H1 (cell line): Measurements from ENCODE around the gene KIAA0319L. TPM values are rescaled to one million over a fixed set of nuclear protein-coding genes. Genes with fewer than 3 reads are reported as not detected.

Source experiments
- CTCF ChIA-PET: fragments of 300-600 bp; sonication (Branson Sonifier 250); formaldehyde crosslinking; loops from one replicate; lab custom pipeline; 2021; ENCODE audit not compliant: partially characterized antibody; lab: Charles Lee
- POLR2A ChIA-PET: fragments of 300-600 bp; sonication (Branson Sonifier 250); formaldehyde crosslinking; loops from one replicate; lab custom pipeline; 2021; ENCODE audit warnings: inconsistent platforms; ENCODE audit not compliant: partially characterized antibody; lab: Charles Lee
- DNase-seq, 2 experiments: peaks; one replicate each; pipeline versions ENCODE4 v3.0.0 to v3.0.0-alpha.2; 2010 to 2022; ENCODE audit warnings: low spot score in 2 of 2, low read depth in 1 of 2, mixed read lengths in 1 of 2
- FAIRE-seq: peaks from 2 replicates; lab custom pipeline; 2011; peaks lifted over from hg19 to GRCh38; lab: Jason Lieb, UNC
- H2AFZ ChIP-seq: 2 replicates; pipeline ENCODE4 v1.8.1; 2012; ENCODE audit warnings: low read length, inconsistent platforms
- H2AK5ac ChIP-seq: 2 replicates; pipeline ENCODE4 v1.6.1; 2013; ENCODE audit warnings: low read depth, low read length
- H2BK120ac ChIP-seq: replicated peaks from 2 replicates; pipeline ENCODE3; 2013; ENCODE audit warnings: low read depth, low read length, inconsistent platforms
- H2BK12ac ChIP-seq: 2 replicates; pipeline ENCODE4 v1.6.1; 2013; ENCODE audit warnings: low read depth, low read length
- H2BK15ac ChIP-seq: 2 replicates; pipeline ENCODE4 v1.6.1; 2013; ENCODE audit warnings: low read length
- H2BK20ac ChIP-seq: 2 replicates; pipeline ENCODE4 v1.6.1; 2013; ENCODE audit warnings: low read length
- H2BK5ac ChIP-seq: 2 replicates; pipeline ENCODE4 v1.6.1; 2013; ENCODE audit warnings: low read depth, low read length
- H3K14ac ChIP-seq: 2 replicates; pipeline ENCODE4 v1.6.1; 2013; ENCODE audit warnings: inconsistent platforms; ENCODE audit not compliant: insufficient read length
- H3K18ac ChIP-seq: 2 replicates; pipeline ENCODE4 v1.6.1; 2013; ENCODE audit warnings: low read length; ENCODE audit errors: extremely low read depth
- H3K23ac ChIP-seq: 2 replicates; pipeline ENCODE4 v1.6.1; 2013; ENCODE audit warnings: inconsistent platforms; ENCODE audit not compliant: insufficient read length
- H3K23me2 ChIP-seq: 2 replicates; pipeline ENCODE4 v1.6.1; 2013; ENCODE audit warnings: low read depth, low read length
- H3K27ac ChIP-seq: 2 replicates; pipeline ENCODE4 v1.6.1; 2011; ENCODE audit warnings: low read depth, low read length, inconsistent platforms
- H3K27me3 ChIP-seq, 4 experiments: replicated peaks in 1 of 4; 1 replicate in 1 of 4; 2 replicates in 3 of 4; pipeline versions ENCODE4 v1.6.1 to v1.8.1; 2011 to 2013; ENCODE audit warnings: low read length in 3 of 4, mild to moderate bottlenecking in 3 of 4, inconsistent platforms in 2 of 4, mixed read lengths in 2 of 4, moderate library complexity in 1 of 4; ENCODE audit not compliant: control insufficient read depth in 3 of 4, insufficient read depth in 3 of 4; ENCODE audit errors: extremely low read depth in 1 of 4
- H3K36me3 ChIP-seq, 4 experiments: 2 replicates each; pipeline versions ENCODE4 v1.6.1 to v1.8.1; 2011 to 2013; ENCODE audit warnings: mild to moderate bottlenecking in 4 of 4, low read length in 3 of 4, moderate library complexity in 2 of 4, control low read depth in 1 of 4, inconsistent platforms in 1 of 4; ENCODE audit not compliant: insufficient read depth in 4 of 4, control insufficient read depth in 2 of 4
- H3K4ac ChIP-seq: replicated peaks from 2 replicates; pipeline ENCODE3; 2013; ENCODE audit warnings: low read length, low read depth, mixed read lengths, inconsistent platforms; ENCODE audit not compliant: insufficient read length
- H3K4me1 ChIP-seq, 4 experiments: replicated peaks in 1 of 4; 1 replicate in 1 of 4; 2 replicates in 3 of 4; pipeline versions ENCODE4 v1.6.1 to v1.8.1; 2011 to 2013; ENCODE audit warnings: low read length in 3 of 4, inconsistent platforms in 2 of 4, mixed read lengths in 1 of 4; ENCODE audit not compliant: insufficient read depth in 4 of 4, control insufficient read depth in 3 of 4
- H3K4me2 ChIP-seq, 2 experiments: 2 replicates each; pipeline versions ENCODE4 v1.6.1 to v1.8.1; 2011 to 2013; ENCODE audit warnings: low read depth in 2 of 2, low read length in 2 of 2, control low read depth in 1 of 2, inconsistent platforms in 1 of 2, mild to moderate bottlenecking in 1 of 2; ENCODE audit not compliant: insufficient read depth in 1 of 2
- H3K4me3 ChIP-seq, 4 experiments: fragments of 200-600, 300-600 bp in 1 of 4; sonication (generic), shearing (Covaris generic), sonication (Bioruptor Twin) in 1 of 4; 2 replicates each; pipeline versions ENCODE4 v1.5.1 to v1.8.1; 2011 to 2016; ENCODE audit warnings: low read length in 4 of 4, low read depth in 3 of 4, control low read depth in 2 of 4, inconsistent platforms in 2 of 4, mild to moderate bottlenecking in 2 of 4, mixed read lengths in 1 of 4, moderate library complexity in 1 of 4; ENCODE audit not compliant: insufficient read depth in 2 of 4; ENCODE audit errors: extremely low read depth in 1 of 4
- H3K56ac ChIP-seq: replicated peaks from 2 replicates; pipeline ENCODE3; 2013; ENCODE audit warnings: low read depth, mild to moderate bottlenecking, mixed read lengths, low read length, inconsistent platforms; ENCODE audit not compliant: insufficient read length
- H3K79me1 ChIP-seq: 2 replicates; pipeline ENCODE4 v1.6.1; 2013; ENCODE audit warnings: low read depth, low read length, control low read depth
- H3K79me2 ChIP-seq, 2 experiments: 2 replicates each; pipeline versions ENCODE4 v1.6.1 to v1.8.1; 2012 to 2013; ENCODE audit warnings: low read length in 2 of 2, mild to moderate bottlenecking in 2 of 2, inconsistent platforms in 1 of 2; ENCODE audit not compliant: insufficient read depth in 2 of 2, control insufficient read depth in 1 of 2
- H3K9ac ChIP-seq, 4 experiments: replicated peaks in 1 of 4; 1 replicate in 1 of 4; 2 replicates in 3 of 4; pipeline versions ENCODE4 v1.6.1 to v1.8.1; 2011 to 2013; ENCODE audit warnings: low read depth in 3 of 4, low read length in 3 of 4, control low read depth in 2 of 4, mild to moderate bottlenecking in 2 of 4, moderate library complexity in 2 of 4, inconsistent platforms in 1 of 4; ENCODE audit errors: extremely low read depth in 1 of 4
- H3K9me3 ChIP-seq, 2 experiments: 2 replicates each; pipeline versions ENCODE4 v1.6.1 to v1.8.1; 2012 to 2013; ENCODE audit warnings: mild to moderate bottlenecking in 2 of 2, moderate library complexity in 2 of 2, control low read depth in 1 of 2, inconsistent platforms in 1 of 2, low read depth in 1 of 2, low read length in 1 of 2, mixed read lengths in 1 of 2; ENCODE audit not compliant: insufficient read depth in 2 of 2
- H4K20me1 ChIP-seq, 2 experiments: replicated peaks in 1 of 2; 2 replicates each; pipeline versions ENCODE3 to v1.8.1; 2011 to 2013; ENCODE audit warnings: inconsistent platforms in 2 of 2, low read length in 2 of 2, mild to moderate bottlenecking in 1 of 2; ENCODE audit not compliant: insufficient read depth in 2 of 2, control insufficient read depth in 1 of 2
- H4K5ac ChIP-seq: 2 replicates; pipeline ENCODE4 v1.6.1; 2013; ENCODE audit warnings: low read length, low read depth, mixed read lengths, inconsistent platforms; ENCODE audit not compliant: insufficient read length
- H4K8ac ChIP-seq: 2 replicates; pipeline ENCODE4 v1.8.0; 2013; ENCODE audit warnings: mild to moderate bottlenecking, moderate library complexity, low read length, inconsistent platforms; ENCODE audit not compliant: insufficient read depth; ENCODE audit errors: extremely low read depth
- H4K91ac ChIP-seq: replicated peaks from 2 replicates; pipeline ENCODE3; 2013; ENCODE audit warnings: low read length, mixed read lengths, inconsistent platforms; ENCODE audit not compliant: insufficient read length
- ATF2 ChIP-seq: IDR thresholded peaks from 2 replicates; pipeline ENCODE4 v1.6.1; 2012; ENCODE audit warnings: low read length, inconsistent platforms
- CHD1 ChIP-seq: IDR thresholded peaks from 2 replicates; pipeline ENCODE4 v1.6.1; 2012; ENCODE audit warnings: low read depth, low read length, improper control_type of control experiment
- CTBP2 ChIP-seq: IDR thresholded peaks from 2 replicates; pipeline ENCODE4 v1.7.0; 2011; ENCODE audit warnings: borderline replicate concordance, mild to moderate bottlenecking, moderate library complexity, mixed read lengths, low read length; ENCODE audit not compliant: insufficient read depth, insufficient read length
- SP1 ChIP-seq: IDR thresholded peaks from 2 replicates; pipeline ENCODE4 v1.6.1; 2011; ENCODE audit warnings: low read depth, low read length
- SUZ12 ChIP-seq: fragments of 200-600 bp; sonication (generic); IDR thresholded peaks from 2 replicates; pipeline ENCODE4 v1.6.1; 2012; ENCODE audit warnings: mild to moderate bottlenecking, inconsistent platforms, low read length, moderate library complexity, mixed read lengths
- WGBS, 2 experiments: shearing (Covaris generic) in 1 of 2; methylation state at CpG; one replicate each; pipeline versions ENCODE4 v1.1.6 to v1.1.7; 2013 to 2015; ENCODE audit warnings: low lambda C conversion rate in 2 of 2, mixed read lengths in 2 of 2, inconsistent platforms in 1 of 2, low coverage in 1 of 2, missing lambda C conversion rate in 1 of 2; ENCODE audit not compliant: insufficient replicate concordance in 2 of 2, insufficient coverage in 1 of 2, insufficient read length in 1 of 2; ENCODE audit errors: extremely low coverage in 1 of 2, missing lambda C conversion rate in 1 of 2; 5-methylcytosine and 5-hydroxymethylcytosine counted together
- polyA plus RNA-seq, 7 experiments: library from polyadenylated mRNA; depleted of rRNA in 3 of 7; stranded (reverse) in 5 of 7; unstranded in 2 of 7; fragments of >200 nt in 5 of 7; fragments of 200-250 nt in 2 of 7; gene quantifications; 1 replicate in 5 of 7; 2 replicates in 1 of 7; 4 replicates in 1 of 7; pipeline versions ENCODE4 v1.2.1 to v1.2.3, GENCODE V29; 2011 to 2013; ENCODE audit warnings: missing spikeins in 2 of 7, mixed read lengths in 2 of 7
- total RNA-seq: library from RNA; stranded (reverse); fragmentation: NEBNext Ultra II Directional; extraction: Animal tissue kit (Norgen Biotek cat#: 25700); gene quantifications from 2 replicates; pipeline ENCODE4 v1.2.1, GENCODE V29; 2021

Gene KIAA0319L
- total and polyA plus RNA-seq, 2 of the 8 experiments (the other 6 are each of a cell fraction or from before 2014, with no cell fraction given): 40.1 to 55.7 TPM

- CTCF ChIA-PET: interaction anchor here (0.6 to 12.9 kb wide), 2 partner anchors 10 to 613 kb away, joined by 3 to 134 read pairs; no protein-coding TSS in a partner anchor
These were observed 115.2 kb downstream of the KIAA0319L start for GRCh38 chr1:35441926-35442579.

More at GRCh38 chr1:35441926-35442579, 115.2 kb downstream of the KIAA0319L start:
- FAIRE-seq: no peak
- Histone ChIP-seq H2BK20ac (no peak overlapping the region), H3K56ac (no peak overlapping the region), H3K23me2 (no peaks in the 10 kb centered on the region), H4K8ac (no peak overlapping the region), H3K4me1 (no peaks in the 10 kb centered on the region), H2BK120ac (no peak overlapping the region), H3K9me3 (no peaks in the 10 kb centered on the region), H3K4me2 (no peak overlapping the region), H3K79me2 (no peaks in the 10 kb centered on the region), H2BK12ac (no peak overlapping the region), H3K14ac (no peak overlapping the region), H2AFZ (no peak overlapping the region), H3K18ac (no peak overlapping the region), H3K9ac (no peak overlapping the region), H4K20me1 (no peaks in the 10 kb centered on the region), H2BK15ac (no peak overlapping the region), H3K27me3 (no peaks in the 10 kb centered on the region), H3K79me1 (no peaks in the 10 kb centered on the region), H3K4me3 (no peak overlapping the region), H3K4ac (no peak overlapping the region), H3K36me3 (peaks cover 28 to 57% (median 52%) of the 10 kb centered on the region in 4 experiments), H2AK5ac (no peak overlapping the region), H4K91ac (no peak overlapping the region), H2BK5ac (no peak overlapping the region), H3K23ac (no peak overlapping the region), H4K5ac (no peak overlapping the region), H3K27ac (no peak overlapping the region)
- WGBS, 2 experiments: 86% methylated on average over 8 of the region's 8 CpGs; no CpG with 5 or more reads in 1 of the 2 experiments
- POLR2A ChIA-PET: interaction anchor here (2.3 kb wide), 1 partner anchor 13 kb away, joined by 5 read pairs; no protein-coding TSS in a partner anchor
- no peak for TF ChIP-seq ATF2
- TF ChIP-seq CTBP2: no peak
- no peak for TF ChIP-seq SUZ12
- no peak for TF ChIP-seq CHD1
- TF ChIP-seq SP1: no peak
- no peak for DNase-seq
